BLaER1 treated with 17β-estradiol and CSF1 and Interleukin-3, amounts not matched to agents 10 nM and 100 nM (cell line): Measurements from ENCODE around the gene CASKIN1.
A peak's percentile ranks its signal among the peaks of the same experiment; 100 is the strongest.

Experiments used
- H3K27ac ChIP-seq, 11 experiments: shearing (Covaris generic); formaldehyde crosslinking; 2 replicates each; pipeline ENCODE4 v1.8.1; 2022
- H3K27me3 ChIP-seq, 11 experiments: shearing (Covaris generic); formaldehyde crosslinking; 2 replicates each; pipeline ENCODE4 v1.8.1; 2022
- H3K36me3 ChIP-seq, 11 experiments: shearing (Covaris generic); formaldehyde crosslinking; 2 replicates each; pipeline ENCODE4 v1.8.1; 2022
- H3K4me1 ChIP-seq, 10 experiments: shearing (Covaris generic); formaldehyde crosslinking; 2 replicates each; pipeline ENCODE4 v1.8.1; 2022
- H3K4me2 ChIP-seq, 11 experiments: shearing (Covaris generic); formaldehyde crosslinking; 2 replicates each; pipeline ENCODE4 v1.8.1; 2022
- H3K4me3 ChIP-seq, 10 experiments: shearing (Covaris generic); formaldehyde crosslinking; 2 replicates each; pipeline ENCODE4 v1.8.1; 2022
- H3K9ac ChIP-seq, 11 experiments: shearing (Covaris generic); formaldehyde crosslinking; 2 replicates each; pipeline ENCODE4 v1.8.1; 2022
- H3K9me3 ChIP-seq, 11 experiments: shearing (Covaris generic); formaldehyde crosslinking; replicated peaks in 1 of 11; 2 replicates each; pipeline ENCODE4 v1.8.1; 2022
- H4K20me1 ChIP-seq, 11 experiments: shearing (Covaris generic); formaldehyde crosslinking; 2 replicates each; pipeline ENCODE4 v1.8.1; 2022
- Cebpa-rat ChIP-seq, 11 experiments: shearing (Covaris generic); IDR thresholded peaks; 2 replicates each; pipeline ENCODE4 v1.8.1; 2022

Gene CASKIN1

GRCh38 chr16:2216330-2216729 lies 19.9 kb upstream of the CASKIN1 start:
- no peaks in the 10 kb centered on the region for H3K9me3 ChIP-seq
- H3K4me2 ChIP-seq: peak overlapping the region in 10 of 11 experiments; percentile 68 to 98 (median 85); a peak in 13 of 22 replicates
- no peak overlapping the region; a peak in 1 of 22 replicates for H3K9ac ChIP-seq
- peak overlapping the region in 4 of 11 experiments; percentile 86 to 91 (median 90); a peak in 4 of 22 replicates for H3K27ac ChIP-seq
- peaks cover 8 to 30% (median 24%) of the 10 kb centered on the region in 11 experiments; a peak in 20 of 22 replicates for H4K20me1 ChIP-seq
- H3K4me1 ChIP-seq: peaks cover 23 to 32% (median 28%) of the 10 kb centered on the region in 10 experiments
- H3K36me3 ChIP-seq: peaks cover 6 to 16% (median 13%) of the 10 kb centered on the region in 11 experiments; a peak in 15 of 22 replicates
- no peaks in the 10 kb centered on the region for H3K27me3 ChIP-seq
- no peak for TF ChIP-seq Cebpa-rat (IDR thresholded peaks at IDR 0.05)
- H3K4me3 ChIP-seq: peak overlapping the region in 1 of 10 experiments; percentile 91; a peak in 1 of 20 replicates

GRCh38 chr16:2214719-2214968 lies 18.2 kb upstream of the CASKIN1 start, which contains the start of gene PGP:
PGP (minus strand) TSS chr16:2214840; CDS start chr16:2214777, 63 bp downstream.
- peaks cover 23 to 37% (median 29%) of the 10 kb centered on the region in 10 experiments for H3K4me1 ChIP-seq
- H3K27ac ChIP-seq: peak within 1 kb of the TSS; percentile 72 to 92 (median 89)
- H4K20me1 ChIP-seq: peaks cover 8 to 46% (median 36%) of the 10 kb centered on the region in 11 experiments; a peak in 20 of 22 replicates
- TF ChIP-seq Cebpa-rat (IDR thresholded peaks at IDR 0.05): no peak
- peak within 1 kb of the TSS; percentile 83 to 94 (median 89) for H3K9ac ChIP-seq
- no peaks in the 10 kb centered on the region for H3K27me3 ChIP-seq
- H3K4me3 ChIP-seq: peak within 1 kb of the TSS; percentile 83 to 98 (median 94)
- no peaks in the 10 kb centered on the region for H3K9me3 ChIP-seq
- peaks cover 13 to 33% (median 21%) of the 10 kb centered on the region in 11 experiments; a peak in 21 of 22 replicates for H3K36me3 ChIP-seq
- peak within 1 kb of the TSS; percentile 95 to 100 (median 99) for H3K4me2 ChIP-seq

DNA sequence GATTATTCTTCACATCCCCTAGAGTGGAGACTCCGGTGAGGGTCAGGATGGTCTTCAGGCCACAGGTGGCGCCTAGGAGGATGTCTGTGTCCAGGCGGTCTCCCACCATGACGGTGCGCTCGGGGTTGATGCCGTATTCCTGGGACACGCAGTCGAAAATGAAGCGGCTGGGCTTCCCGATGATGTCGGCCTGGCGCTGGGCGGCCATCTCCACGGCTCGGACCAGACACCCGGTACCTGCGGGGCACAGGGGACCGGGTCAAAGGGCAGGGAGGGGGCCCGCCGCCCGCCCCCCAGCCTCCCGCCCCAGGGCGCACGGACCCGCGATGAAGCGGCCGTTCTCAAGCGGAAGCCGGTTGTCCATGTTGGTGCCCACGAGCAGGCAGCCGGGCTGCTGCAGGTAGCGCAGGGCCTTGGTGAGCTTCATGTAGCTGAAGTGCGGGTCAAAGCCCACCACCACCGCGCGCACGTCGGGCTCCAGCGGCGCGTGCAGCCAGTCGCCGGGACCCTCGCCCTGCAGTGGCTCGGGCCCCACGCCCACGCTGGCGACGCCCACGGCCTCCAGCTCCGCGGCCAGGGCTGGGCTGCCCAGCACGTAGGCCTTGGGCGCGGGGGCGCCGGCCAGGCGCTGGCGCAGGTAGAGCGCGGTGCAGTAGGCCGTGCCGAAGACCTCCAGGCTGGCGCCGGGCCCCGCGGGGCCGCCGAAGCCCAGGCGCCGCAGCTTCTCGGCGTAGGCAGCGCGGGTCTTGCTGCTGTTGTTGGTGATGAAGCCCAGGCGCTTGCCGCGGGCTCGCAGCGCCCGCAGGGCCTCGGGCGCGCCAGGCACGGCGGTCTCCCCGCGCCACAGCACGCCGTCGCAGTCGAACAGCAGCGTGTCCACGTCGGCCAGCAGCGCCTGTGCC lies 17.7 kb upstream of the CASKIN1 start:
- no peaks in the 10 kb centered on the region for H3K9me3 ChIP-seq
- H3K27ac ChIP-seq: peak overlapping the region; percentile 67 to 91 (median 78)
- H3K4me3 ChIP-seq: peak overlapping the region; percentile 83 to 98 (median 94)
- peak overlapping the region; percentile 95 to 100 (median 99) for H3K4me2 ChIP-seq
- H3K4me1 ChIP-seq: peaks cover 23 to 37% (median 29%) of the 10 kb centered on the region in 10 experiments
- peaks cover 8 to 52% (median 36%) of the 10 kb centered on the region in 11 experiments; a peak in 20 of 22 replicates for H4K20me1 ChIP-seq
- no peaks in the 10 kb centered on the region for H3K27me3 ChIP-seq
- H3K36me3 ChIP-seq: peaks cover 19 to 38% (median 27%) of the 10 kb centered on the region in 11 experiments
- peak overlapping the region; percentile 83 to 94 (median 89) for H3K9ac ChIP-seq
- no peak for TF ChIP-seq Cebpa-rat (IDR thresholded peaks at IDR 0.05)

DNA sequence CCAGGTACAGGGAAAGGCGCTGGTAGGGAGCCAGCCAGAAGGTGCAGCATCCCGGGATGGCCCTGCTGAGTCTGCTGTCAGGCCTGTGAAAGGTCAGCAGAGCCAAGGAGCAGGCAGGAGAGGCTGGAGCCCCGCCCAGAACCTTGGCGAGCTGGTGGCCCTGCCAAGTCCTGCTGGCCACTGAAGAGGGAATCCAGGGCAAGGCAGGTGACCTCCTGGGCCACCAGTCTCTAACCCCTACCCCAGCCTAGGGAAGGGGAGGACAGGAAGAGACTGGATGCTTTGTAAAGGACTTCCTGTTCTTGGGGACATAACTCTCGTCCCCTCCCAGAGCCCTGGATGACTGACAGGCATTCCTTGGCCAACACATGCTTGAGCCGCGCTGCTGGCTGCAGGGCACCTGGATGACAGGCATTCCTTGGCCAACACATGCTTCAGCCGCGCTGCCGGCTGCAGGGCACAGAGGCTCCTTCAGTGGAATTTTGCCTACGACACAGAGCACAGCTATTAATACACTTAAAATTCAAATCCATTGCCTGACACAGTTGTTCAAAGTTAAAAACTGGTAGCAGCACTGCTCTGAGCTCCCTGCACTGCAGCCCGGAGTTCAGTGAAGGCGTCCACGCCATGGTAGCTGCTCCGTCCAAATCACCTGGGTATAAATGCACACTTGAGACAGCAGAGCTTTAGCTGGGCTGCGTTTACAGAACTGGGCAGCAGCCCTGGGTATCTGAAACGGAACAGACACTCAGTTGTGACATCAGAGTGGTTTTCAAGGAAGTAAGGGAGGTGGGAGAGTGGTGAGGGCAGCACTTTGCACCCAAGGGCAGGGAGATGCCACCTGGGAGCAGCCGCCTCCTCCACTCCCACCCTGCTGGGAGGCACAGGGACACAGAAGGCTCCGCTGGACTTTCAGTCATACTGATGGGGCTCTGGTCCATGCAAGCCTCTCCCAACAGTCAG lies 16.2 kb upstream of the CASKIN1 start:
- H3K4me1 ChIP-seq: peaks cover 23 to 41% (median 33%) of the 10 kb centered on the region in 10 experiments
- H3K9ac ChIP-seq: peak overlapping the region; percentile 83 to 94 (median 89)
- H3K27ac ChIP-seq: peak overlapping the region in 5 of 11 experiments; percentile 4 to 84 (median 35); a peak in 6 of 22 replicates
- TF ChIP-seq Cebpa-rat (IDR thresholded peaks at IDR 0.05): no peak
- no peaks in the 10 kb centered on the region for H3K27me3 ChIP-seq
- peaks cover 8 to 65% (median 36%) of the 10 kb centered on the region in 11 experiments; a peak in 20 of 22 replicates for H4K20me1 ChIP-seq
- H3K9me3 ChIP-seq: no peaks in the 10 kb centered on the region
- H3K4me2 ChIP-seq: peak overlapping the region; percentile 95 to 100 (median 99)
- H3K36me3 ChIP-seq: peaks cover 33 to 53% (median 41%) of the 10 kb centered on the region in 11 experiments
- H3K4me3 ChIP-seq: peak overlapping the region; percentile 83 to 98 (median 94)

DNA sequence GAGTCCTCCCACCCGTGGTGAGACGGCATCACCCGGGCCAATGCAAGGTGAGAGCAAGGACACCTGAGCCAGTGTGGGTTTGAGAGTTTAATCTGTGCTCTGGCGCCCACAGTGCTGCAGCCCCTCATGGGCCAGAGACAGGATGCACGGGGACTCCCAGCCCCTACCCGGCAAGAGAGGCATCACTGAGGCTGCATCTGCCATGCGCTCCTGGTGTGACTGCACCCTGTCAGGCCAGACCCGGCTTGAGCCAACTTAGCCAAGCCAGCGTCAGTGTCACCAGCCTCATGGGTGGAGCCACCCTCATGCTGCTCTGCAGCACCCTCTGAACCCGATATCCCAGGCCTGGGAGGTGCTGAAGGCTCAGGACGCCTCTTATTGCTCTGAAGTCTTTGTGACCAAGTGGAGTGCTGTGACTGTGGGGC lies 15.5 kb upstream of the CASKIN1 start:
- Histone ChIP-seq H3K4me3 (peak overlapping the region in 6 of 10 experiments; percentile 10 to 98 (median 90); a peak in 7 of 20 replicates), H3K4me1 (peaks cover 30 to 48% (median 40%) of the 10 kb centered on the region in 10 experiments), H3K36me3 (peaks cover 40 to 60% (median 48%) of the 10 kb centered on the region in 11 experiments), H3K9ac (peak overlapping the region in 10 of 11 experiments; percentile 33 to 94 (median 88); a peak in 18 of 22 replicates), H3K27me3 (no peaks in the 10 kb centered on the region), H3K4me2 (peak overlapping the region; percentile 95 to 100 (median 99)), H4K20me1 (peaks cover 8 to 72% (median 36%) of the 10 kb centered on the region in 11 experiments; a peak in 20 of 22 replicates), H3K9me3 (no peaks in the 10 kb centered on the region), H3K27ac (peak overlapping the region in 1 of 11 experiments; percentile 23; a peak in 1 of 22 replicates)
- no peak for TF ChIP-seq Cebpa-rat (IDR thresholded peaks at IDR 0.05)

GRCh38 chr16:2210386-2211365 lies 14.3 kb upstream of the CASKIN1 start, which contains the start of gene BRICD5:
BRICD5 (minus strand) TSS chr16:2210863; CDS start chr16:2210833, 30 bp downstream.
- Histone ChIP-seq H3K36me3 (peaks cover 42 to 63% (median 51%) of the 10 kb centered on the region in 11 experiments), H3K9me3 (no peaks in the 10 kb centered on the region), H3K9ac (peak within 1 kb of the TSS in 10 of 11 experiments; percentile 3 to 94 (median 88); a peak in 13 of 22 replicates), H4K20me1 (peaks cover 8 to 76% (median 36%) of the 10 kb centered on the region in 11 experiments; a peak in 20 of 22 replicates), H3K27ac (no peak within 1 kb of the TSS), H3K4me2 (peak within 1 kb of the TSS in 4 of 11 experiments; percentile 95 to 99 (median 98); a peak in 9 of 22 replicates), H3K4me3 (no peak within 1 kb of the TSS), H3K4me1 (peaks cover 36 to 55% (median 46%) of the 10 kb centered on the region in 10 experiments), H3K27me3 (no peaks in the 10 kb centered on the region)
- TF ChIP-seq Cebpa-rat (IDR thresholded peaks at IDR 0.05): no peak

- Histone ChIP-seq H3K36me3 (peaks cover 42 to 63% (median 51%) of the 10 kb centered on the region in 11 experiments), H3K4me2 (no peak overlapping the region), H3K27ac (no peak overlapping the region), H3K4me3 (no peak overlapping the region), H3K4me1 (peaks cover 35 to 53% (median 46%) of the 10 kb centered on the region in 10 experiments), H3K27me3 (no peaks in the 10 kb centered on the region), H3K9me3 (no peaks in the 10 kb centered on the region), H4K20me1 (peaks cover 8 to 76% (median 36%) of the 10 kb centered on the region in 11 experiments; a peak in 20 of 22 replicates), H3K9ac (peak overlapping the region in 1 of 11 experiments; percentile 1; a peak in 2 of 22 replicates)
- no peak for TF ChIP-seq Cebpa-rat (IDR thresholded peaks at IDR 0.05)
These were observed 13.6 kb upstream of the CASKIN1 start for GRCh38 chr16:2210009-2210332.
